ENCODE measurements around the gene DNLZ. TPM values are rescaled to one million over a fixed set of nuclear protein-coding genes. Genes with fewer than 3 reads are reported as not detected.

The DNLZ gene
- total RNA-seq, 1 experiment from 2014 or later: 9.1 TPM

DNA sequence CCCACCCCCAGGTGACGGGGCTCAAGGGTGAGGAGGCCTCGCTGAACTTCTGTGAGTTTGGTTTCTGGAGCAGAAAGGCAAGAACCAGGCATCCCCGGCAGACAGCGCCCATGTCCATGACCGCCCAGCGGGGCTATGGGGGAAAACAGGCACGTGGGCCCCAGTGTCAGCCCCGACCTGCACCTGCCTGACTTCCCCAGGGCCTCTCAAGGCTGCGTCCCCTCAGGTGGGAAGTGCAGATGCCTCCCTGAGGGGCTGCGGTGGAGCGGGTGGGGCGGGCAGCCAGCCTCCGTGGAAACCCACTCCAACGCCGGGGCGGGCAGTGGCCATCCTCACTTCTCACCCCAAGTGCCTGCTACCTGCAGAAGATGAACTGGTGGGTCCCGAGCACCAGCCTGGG is 16.8 kb upstream of the DNLZ start:
- no peak overlapping the region for H2AFZ ChIP-seq
- intact Hi-C loops (cut with micrococcal nuclease; ENCODE audit: unreplicated experiment): no loop called here
- H3K27ac ChIP-seq: no peak overlapping the region
- no peaks in the 10 kb centered on the region for H3K9me3 ChIP-seq (ENCODE audit: insufficient read depth, low read depth)
- ChIA-PET CTCF (no interaction called here), POLR2A (ENCODE audit: unreplicated experiment) (no interaction called here)
- no peaks in the 10 kb centered on the region for H3K79me2 ChIP-seq (ENCODE audit: low read depth)
- TF ChIP-seq, protein P1, sequence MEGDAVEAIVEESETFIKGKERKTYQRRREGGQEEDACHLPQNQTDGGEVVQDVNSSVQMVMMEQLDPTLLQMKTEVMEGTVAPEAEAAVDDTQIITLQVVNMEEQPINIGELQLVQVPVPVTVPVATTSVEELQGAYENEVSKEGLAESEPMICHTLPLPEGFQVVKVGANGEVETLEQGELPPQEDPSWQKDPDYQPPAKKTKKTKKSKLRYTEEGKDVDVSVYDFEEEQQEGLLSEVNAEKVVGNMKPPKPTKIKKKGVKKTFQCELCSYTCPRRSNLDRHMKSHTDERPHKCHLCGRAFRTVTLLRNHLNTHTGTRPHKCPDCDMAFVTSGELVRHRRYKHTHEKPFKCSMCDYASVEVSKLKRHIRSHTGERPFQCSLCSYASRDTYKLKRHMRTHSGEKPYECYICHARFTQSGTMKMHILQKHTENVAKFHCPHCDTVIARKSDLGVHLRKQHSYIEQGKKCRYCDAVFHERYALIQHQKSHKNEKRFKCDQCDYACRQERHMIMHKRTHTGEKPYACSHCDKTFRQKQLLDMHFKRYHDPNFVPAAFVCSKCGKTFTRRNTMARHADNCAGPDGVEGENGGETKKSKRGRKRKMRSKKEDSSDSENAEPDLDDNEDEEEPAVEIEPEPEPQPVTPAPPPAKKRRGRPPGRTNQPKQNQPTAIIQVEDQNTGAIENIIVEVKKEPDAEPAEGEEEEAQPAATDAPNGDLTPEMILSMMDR (conservative IDR thresholded peaks at IDR 0.05): no peak
- no peak for TF ChIP-seq EZH2 (IDR thresholded peaks at IDR 0.05; ENCODE audit: low read depth)
- H3K27me3 ChIP-seq (ENCODE audit: insufficient read depth, low read depth): no peaks in the 10 kb centered on the region
- no TSS peak for BruUV-seq (replicated peaks)
- H3K36me3 ChIP-seq (ENCODE audit: low read depth): no peaks in the 10 kb centered on the region; the same call in 1 of the 2 replicates
- DNase-seq: no peak
- H3F3A ChIP-seq (ENCODE audit: insufficient read depth, low read depth): no peaks in the 10 kb centered on the region
- no peak overlapping the region for H3K4me3 ChIP-seq
- no peaks in the 10 kb centered on the region for H3K9me2 ChIP-seq (ENCODE audit: insufficient read depth)
- no peaks in the 10 kb centered on the region; the same call in 1 of the 2 replicates for H4K20me1 ChIP-seq (ENCODE audit: insufficient read depth)
- H3K4me2 ChIP-seq: no peak overlapping the region
- H3K4me1 ChIP-seq (replicated peaks; ENCODE audit: insufficient read depth): no peaks in the 10 kb centered on the region

DNA sequence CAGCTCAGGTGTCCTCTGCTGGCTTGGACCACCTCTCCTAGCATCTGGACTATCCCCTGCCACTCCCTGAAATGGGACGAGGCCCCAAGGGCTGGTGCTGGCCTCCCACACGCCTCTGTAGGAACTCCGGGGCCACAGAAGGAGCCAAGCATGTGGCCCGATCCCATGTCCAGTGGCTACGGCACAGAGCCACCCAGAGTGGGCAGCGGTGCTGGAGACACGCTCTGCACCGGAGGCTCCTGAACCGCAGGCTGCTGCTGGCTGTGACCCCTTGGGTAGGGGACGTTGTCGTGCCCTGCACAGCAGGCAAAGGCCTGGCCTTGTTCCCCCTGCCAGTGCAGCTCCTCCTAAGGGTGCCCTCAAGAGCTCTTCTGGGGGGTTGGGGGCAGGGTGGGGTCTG is 16.3 kb upstream of the DNLZ start:
- Histone ChIP-seq H3K4me2 (no peak overlapping the region), H3K9me3 (ENCODE audit: insufficient read depth, low read depth) (no peaks in the 10 kb centered on the region), H3K27ac (no peak overlapping the region), H4K20me1 (ENCODE audit: insufficient read depth) (no peaks in the 10 kb centered on the region; the same call in 1 of the 2 replicates), H3K27me3 (ENCODE audit: insufficient read depth, low read depth) (no peaks in the 10 kb centered on the region), H3K36me3 (ENCODE audit: low read depth) (no peaks in the 10 kb centered on the region; the same call in 1 of the 2 replicates), H3K4me3 (no peak overlapping the region), H3K9me2 (ENCODE audit: insufficient read depth) (no peaks in the 10 kb centered on the region), H2AFZ (no peak overlapping the region), H3K4me1 (replicated peaks; ENCODE audit: insufficient read depth) (no peaks in the 10 kb centered on the region), H3F3A (ENCODE audit: insufficient read depth, low read depth) (no peaks in the 10 kb centered on the region), H3K79me2 (ENCODE audit: low read depth) (no peaks in the 10 kb centered on the region)
- TF ChIP-seq EZH2 (IDR thresholded peaks at IDR 0.05; ENCODE audit: low read depth): no peak
- TF ChIP-seq, protein P1 (conservative IDR thresholded peaks at IDR 0.05): no peak
- intact Hi-C loops (cut with micrococcal nuclease; ENCODE audit: unreplicated experiment): no loop called here
- DNase-seq: no peak
- POLR2A ChIA-PET (ENCODE audit: unreplicated experiment): no interaction called here
- CTCF ChIA-PET: no interaction called here
- BruUV-seq (replicated peaks): no TSS peak

DNA sequence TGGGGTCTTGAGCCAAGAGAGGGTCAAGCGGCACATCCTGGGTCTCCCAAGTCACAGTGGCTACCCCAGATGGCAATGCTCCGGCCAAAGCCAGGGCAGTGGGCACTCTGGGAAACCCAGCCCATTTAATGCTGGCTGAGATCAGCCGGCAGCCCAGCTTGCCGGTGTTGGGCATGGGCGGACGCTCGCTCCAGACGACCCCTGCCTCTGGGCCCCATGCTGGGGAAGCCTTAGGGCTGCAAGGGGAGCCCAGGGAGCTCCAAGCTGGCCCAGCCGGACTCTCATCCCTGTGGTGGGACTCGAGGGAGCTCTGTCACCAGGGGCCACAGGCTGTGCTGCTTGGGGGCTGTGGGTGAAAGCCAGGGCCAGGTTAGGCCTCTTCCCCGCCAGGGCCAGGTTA is 15.9 kb upstream of the DNLZ start:
- no peaks in the 10 kb centered on the region for H3K27me3 ChIP-seq (ENCODE audit: insufficient read depth, low read depth)
- no peak overlapping the region for H3K4me3 ChIP-seq
- no peak for TF ChIP-seq EZH2 (IDR thresholded peaks at IDR 0.05; ENCODE audit: low read depth)
- TF ChIP-seq, protein P1 (conservative IDR thresholded peaks at IDR 0.05): no peak
- no peaks in the 10 kb centered on the region for H3K4me1 ChIP-seq (replicated peaks; ENCODE audit: insufficient read depth)
- DNase-seq: no peak
- no peaks in the 10 kb centered on the region for H3F3A ChIP-seq (ENCODE audit: insufficient read depth, low read depth)
- CTCF ChIA-PET: no interaction called here
- POLR2A ChIA-PET (ENCODE audit: unreplicated experiment): no interaction called here
- no peaks in the 10 kb centered on the region for H3K9me2 ChIP-seq (ENCODE audit: insufficient read depth)
- H4K20me1 ChIP-seq (ENCODE audit: insufficient read depth): no peaks in the 10 kb centered on the region; the same call in 1 of the 2 replicates
- H3K9me3 ChIP-seq (ENCODE audit: insufficient read depth, low read depth): no peaks in the 10 kb centered on the region
- intact Hi-C loops (cut with micrococcal nuclease; ENCODE audit: unreplicated experiment): no loop called here
- H3K27ac ChIP-seq: no peak overlapping the region
- no peaks in the 10 kb centered on the region for H3K36me3 ChIP-seq (ENCODE audit: low read depth)
- H3K4me2 ChIP-seq: no peak overlapping the region
- no peak overlapping the region for H2AFZ ChIP-seq
- no TSS peak for BruUV-seq (replicated peaks)
- no peaks in the 10 kb centered on the region for H3K79me2 ChIP-seq (ENCODE audit: low read depth)
